NK-92 (cell line): ENCODE measurements around the gene TUBD1.
"Not testable (repeated sequence)": the region's sequence is repeated elsewhere in the genome, so short reads cannot be mapped to it uniquely, and the experiment has no call there.

Source experiments
- DNase-seq: peaks from one replicate; lab custom pipeline; 2025; ENCODE audit not compliant: unreplicated experiment; lab: John Stamatoyannopoulos, UW

Gene TUBD1, protein sequence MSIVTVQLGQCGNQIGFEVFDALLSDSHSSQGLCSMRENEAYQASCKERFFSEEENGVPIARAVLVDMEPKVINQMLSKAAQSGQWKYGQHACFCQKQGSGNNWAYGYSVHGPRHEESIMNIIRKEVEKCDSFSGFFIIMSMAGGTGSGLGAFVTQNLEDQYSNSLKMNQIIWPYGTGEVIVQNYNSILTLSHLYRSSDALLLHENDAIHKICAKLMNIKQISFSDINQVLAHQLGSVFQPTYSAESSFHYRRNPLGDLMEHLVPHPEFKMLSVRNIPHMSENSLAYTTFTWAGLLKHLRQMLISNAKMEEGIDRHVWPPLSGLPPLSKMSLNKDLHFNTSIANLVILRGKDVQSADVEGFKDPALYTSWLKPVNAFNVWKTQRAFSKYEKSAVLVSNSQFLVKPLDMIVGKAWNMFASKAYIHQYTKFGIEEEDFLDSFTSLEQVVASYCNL

DNA sequence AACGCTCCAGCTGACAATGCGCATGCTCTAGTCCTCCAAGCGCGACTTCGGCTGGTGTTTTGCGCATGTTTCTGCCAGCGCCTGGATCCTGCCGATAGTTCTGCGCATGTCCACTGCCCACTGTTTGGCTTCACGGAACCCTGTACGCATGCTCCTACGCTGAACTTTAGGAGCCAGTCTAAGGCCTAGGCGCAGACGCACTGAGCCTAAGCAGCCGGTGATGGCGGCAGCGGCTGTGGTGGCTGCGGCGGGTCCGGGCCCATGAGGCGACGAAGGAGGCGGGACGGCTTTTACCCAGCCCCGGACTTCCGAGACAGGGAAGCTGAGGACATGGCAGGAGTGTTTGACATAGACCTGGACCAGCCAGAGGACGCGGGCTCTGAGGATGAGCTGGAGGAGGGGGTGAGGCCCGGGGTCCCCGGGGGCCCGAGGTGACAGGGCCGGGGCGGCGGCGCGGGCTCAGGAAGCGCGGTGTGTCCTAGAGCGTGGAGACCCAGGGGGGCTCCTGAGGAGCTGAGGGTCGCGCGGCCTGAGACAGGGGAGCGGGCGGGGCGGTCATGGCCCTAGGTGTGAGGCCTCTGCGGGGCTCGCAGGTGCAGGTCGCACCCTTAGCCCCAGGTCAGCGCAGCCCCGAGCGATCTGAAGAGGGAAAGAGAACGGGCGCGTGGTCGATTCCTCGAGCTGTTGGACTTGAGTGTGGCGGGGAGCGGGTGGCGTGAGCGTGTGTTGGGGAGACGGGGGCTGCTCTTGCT lies at the start of gene TUBD1, which contains the start of gene RPS6KB1:
TUBD1 (minus strand) TSS at position 20 of the 752 bp plus-strand sequence. CDS start 1,941 bp downstream, outside the sequence.
RPS6KB1 (plus strand) TSS at position 198 of the 752 bp plus-strand sequence; CDS start at position 262, 64 bp downstream.
- peak; percentile 90 for DNase-seq

DNA sequence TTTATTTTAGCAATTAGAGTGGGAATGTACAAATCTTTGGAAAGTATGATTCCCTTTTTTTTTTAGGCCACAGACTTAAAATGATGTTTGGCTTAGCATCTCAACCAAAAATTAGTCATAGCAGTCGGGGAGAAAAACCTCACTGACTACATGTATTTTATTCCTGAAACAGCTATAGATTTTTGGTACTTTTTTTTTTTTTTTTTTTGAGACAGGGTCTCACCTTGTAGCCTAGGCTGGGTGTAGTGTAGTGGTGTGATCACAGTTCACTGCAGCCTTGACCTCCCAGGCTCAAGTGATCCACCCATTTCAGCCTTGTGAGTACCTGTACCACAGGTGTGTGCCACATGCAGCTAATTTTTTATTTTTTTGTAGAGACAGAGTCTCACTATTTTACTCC lies 48.4 kb upstream of the TUBD1 start:
- DNase-seq, result no peak

DNA sequence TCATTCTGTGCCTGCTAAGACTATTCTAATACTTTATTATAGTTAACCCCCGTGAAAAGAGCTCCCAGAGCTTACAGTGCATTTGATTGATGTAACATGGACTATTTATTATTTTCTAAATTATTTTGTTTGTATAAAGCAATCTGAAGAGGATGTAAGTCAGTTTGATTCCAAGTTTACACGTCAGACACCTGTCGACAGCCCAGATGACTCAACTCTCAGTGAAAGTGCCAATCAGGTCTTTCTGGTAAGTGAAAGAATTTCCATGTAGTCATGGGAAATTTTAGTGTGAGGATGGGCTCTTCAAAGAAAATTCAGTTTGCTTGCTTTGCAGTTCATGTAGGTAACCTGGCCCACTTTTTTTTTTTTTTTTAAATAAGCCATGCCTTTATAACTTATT lies 48.0 kb upstream of the TUBD1 start:
- not testable (repeated sequence) for DNase-seq

DNA sequence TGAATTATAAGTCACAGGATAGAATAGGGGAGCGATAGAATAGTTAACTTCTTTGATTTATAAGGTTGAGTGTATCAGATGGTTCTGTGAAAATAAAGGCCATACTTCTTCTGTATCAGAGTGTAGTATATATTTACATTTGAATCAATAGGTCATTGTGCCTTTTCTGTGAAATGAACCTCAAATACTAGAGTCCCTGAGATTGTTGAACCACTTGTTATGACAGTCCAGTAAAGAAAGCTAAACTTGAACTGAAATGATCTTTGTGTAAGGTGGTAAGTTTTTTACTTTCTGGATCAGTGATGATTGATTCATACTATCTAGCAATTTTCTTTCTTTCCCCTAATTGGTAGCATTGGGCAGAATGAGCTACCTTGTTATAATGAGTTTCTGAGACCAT lies 40.6 kb upstream of the TUBD1 start:
- DNase-seq, result not testable (repeated sequence)

DNA sequence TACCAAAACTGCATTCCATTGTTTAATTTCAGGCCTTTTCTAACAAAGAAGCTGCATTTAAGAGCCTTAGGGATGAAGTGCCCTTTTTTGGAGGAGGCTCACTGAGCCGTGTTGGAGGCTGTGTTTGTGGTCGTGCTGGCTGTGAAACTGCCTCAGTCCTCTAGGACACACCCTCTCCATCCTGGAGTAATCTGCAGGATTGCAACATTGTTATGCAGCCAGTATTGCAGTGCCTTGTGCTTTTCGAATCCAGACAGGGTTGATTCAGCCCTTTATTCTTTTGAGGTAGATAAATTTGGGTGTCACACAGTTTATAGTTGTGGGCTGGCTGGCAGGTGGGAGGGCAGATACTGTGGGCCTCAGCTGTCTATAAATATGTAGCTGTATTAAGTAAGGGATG lies 38.0 kb upstream of the TUBD1 start:
- not testable (repeated sequence) for DNase-seq

DNA sequence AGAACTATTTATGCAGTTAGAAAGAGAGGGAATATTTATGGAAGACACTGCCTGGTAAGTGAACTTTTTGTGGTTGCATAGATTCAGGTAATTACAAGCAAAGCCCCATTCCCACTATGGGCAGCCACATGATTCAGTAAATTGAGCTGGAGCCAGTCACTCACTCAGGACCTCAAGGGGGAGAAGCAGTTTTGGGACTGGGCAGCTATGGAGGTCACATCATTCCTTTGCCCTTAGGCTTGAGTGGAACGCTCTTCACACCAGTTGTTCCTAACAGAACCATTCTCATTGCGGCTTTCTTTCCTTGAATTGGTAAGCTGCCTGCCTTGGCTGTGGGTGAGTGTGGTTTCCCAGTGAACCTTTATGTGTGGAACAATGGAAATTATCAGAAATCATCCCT lies 37.4 kb upstream of the TUBD1 start:
- DNase-seq, result not testable (repeated sequence)

DNA sequence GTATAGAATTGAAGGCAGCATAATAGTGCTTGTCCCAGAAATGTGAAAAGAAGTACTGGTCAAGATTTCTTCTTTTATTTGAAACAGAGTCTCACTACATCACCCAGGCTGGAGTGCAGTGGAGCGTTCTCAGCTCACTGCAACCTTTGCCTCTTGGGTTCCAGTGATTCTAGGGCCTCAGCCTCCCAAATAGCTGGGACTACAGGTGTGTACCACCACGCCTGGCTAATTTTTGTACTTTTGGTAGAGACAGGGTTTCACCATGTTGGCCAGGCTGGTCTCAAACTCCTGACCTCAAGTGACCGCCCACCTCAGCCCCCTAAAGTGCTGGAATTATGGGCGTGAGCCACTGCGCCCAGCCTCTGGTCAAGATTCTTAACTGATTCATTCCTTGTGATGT lies 27.9 kb upstream of the TUBD1 start:
- not testable (repeated sequence) for DNase-seq

DNA sequence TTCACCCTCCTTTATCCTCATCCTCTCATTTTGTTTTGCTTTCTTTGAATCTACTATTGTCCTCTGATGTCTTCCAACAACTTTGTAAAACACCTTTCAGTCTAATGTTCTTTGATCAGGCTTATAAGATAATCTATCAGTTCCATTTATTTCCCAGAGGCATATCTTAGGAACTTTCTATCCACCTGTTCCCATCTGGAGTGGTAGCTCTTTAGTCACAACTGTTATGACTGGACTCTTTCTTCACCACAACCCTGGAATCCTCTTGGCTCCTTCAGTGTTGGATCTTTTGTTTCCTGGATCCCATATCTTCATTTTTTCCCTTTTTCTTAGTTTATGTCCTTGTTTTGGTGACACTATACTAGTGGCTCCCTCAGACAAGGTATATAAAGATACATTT lies 23.7 kb upstream of the TUBD1 start:
- DNase-seq, result no peak

DNA sequence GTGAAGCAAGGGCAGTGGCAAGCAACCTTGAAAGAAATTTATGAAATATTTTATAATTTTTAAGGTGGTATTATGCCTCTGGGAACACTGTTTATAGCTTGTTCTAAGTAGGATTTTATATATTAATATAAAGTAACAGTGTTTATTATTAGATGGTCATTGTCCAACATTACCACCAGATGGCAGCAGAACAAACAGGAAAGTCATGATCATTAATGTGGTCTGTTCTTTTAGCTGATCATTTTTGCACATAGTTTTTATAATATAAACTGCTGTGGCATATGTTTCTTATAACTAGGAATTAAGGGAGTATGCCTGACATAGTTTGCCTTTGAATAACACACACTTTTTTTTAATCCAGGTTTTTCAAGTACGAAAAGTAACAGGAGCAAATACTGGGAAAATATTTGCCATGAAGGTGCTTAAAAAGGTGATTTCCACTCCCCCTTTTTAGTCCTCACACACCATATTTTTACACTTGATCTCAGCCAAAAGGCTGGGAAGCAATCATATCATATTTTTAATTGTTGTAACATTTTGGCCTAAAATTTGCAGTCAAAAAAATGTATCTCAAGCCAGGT lies 21.6 kb upstream of the TUBD1 start:
- no peak for DNase-seq

DNA sequence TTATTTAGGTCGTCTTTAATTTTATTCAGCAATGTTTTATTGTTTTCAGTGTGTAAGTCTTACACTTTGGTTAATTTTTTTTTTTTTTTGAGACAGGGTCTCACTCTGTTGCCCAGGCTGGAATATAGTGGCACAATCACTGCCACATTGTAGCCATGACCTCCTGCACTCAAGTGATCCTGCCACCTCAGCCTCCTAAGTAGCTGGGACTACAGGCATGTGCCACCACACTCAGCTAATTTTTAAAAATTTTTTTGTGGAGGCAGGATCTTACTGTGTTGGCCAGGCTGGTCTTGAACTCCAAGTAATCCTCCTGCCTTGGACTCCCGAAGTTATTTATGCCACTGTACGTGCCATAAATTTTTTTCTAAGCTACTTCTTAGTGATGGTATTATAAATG lies 14.7 kb upstream of the TUBD1 start:
- no peak for DNase-seq

DNA sequence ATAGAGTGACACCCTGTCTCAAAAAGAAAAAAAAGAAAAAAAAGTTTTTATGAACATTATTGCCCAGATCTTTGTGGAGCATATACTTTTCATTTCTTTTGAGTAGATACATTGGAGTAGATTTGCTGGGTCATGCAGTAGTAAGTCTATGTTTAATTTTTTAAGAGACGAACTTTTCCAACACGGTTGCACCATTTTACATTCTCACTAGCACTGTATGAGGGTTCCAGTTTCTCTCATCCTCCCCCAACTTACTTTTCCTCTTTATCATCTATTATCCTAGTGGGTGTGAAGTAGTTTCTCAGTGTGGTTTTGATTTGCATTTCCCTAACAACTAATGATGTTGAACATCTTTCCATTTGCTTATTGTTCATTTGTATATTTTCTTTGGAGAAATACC lies 10.7 kb upstream of the TUBD1 start:
- no peak for DNase-seq

DNA sequence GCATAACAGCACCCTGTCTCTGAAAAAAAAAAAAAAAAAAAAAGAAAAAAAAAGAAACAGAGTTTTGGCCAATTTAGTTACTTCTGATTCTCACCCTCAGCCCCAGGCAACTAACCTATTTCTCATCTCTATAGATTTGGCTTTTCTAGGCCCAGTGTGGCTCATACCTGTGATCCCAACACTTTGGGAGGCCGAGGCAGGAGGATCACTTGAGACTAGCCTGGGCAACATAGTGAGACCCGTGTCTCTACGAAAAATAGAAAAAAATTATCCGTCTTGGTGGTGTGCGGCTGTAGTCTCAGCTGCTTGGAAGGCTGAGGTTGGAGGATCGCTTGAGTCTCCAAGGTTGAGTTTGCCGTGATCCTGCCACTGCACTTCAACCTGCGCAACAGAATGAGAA lies 8.9 kb upstream of the TUBD1 start:
- DNase-seq, result no peak

DNA sequence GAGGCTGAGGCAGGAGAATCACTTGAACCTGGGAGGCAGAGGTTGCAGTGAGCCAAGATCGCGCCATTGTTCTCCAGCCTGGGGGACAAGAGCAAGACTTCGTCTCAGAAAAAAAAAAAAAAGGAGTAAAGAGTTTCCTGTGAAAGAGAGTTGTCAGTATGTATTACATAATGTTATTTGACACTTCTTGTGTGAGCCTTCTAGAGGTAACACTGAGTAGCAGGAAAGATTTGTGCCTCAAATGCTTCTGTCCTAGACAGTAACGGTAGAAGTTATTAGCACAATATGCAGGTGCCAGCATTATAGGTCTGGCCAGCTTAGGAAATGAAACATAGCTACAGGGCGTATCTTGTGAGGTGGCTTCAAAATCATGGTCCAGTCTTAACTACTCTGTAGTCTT lies 6.4 kb upstream of the TUBD1 start:
- no peak for DNase-seq

DNA sequence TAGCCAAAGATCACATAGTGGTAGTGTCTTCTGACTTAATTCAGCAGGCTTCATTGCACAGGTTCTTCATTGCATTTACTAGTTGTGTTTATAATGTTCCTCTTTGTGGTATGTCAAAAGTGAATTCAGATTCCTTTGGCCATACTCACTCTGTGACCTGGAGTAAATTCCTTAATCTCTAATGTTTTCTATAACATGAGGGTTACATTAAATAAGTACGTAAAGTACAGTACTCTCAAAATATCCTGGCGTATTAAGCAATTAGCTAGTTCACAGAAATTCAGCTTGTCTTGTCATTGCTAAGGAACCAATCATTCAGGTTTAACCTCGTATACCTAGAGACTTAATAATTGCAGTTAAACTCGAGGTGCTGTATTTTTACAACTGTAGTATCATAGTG lies 4.3 kb upstream of the TUBD1 start:
- no peak for DNase-seq

DNA sequence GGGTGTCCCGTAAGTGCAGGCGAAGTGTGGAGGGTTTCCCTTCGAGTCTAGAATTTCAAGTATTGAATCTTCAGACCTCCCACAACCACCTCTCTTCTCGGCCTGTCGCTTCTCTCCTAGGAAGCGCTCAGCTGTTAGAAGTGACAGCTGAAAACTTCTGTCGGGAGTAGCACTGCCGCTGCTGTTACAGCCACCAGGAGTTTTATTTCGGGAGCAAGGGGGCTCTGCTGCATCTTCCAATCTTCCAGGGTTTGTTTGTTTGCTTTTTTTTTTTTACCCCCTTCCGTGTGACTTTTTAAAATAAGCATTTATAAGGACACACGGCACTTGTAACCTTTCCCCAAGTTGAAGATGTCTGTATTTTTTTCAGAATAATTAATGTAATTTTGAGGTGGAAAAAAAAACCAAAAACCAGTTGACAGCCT lies 945 bp upstream of the TUBD1 start:
- DNase-seq, result no peak

DNA sequence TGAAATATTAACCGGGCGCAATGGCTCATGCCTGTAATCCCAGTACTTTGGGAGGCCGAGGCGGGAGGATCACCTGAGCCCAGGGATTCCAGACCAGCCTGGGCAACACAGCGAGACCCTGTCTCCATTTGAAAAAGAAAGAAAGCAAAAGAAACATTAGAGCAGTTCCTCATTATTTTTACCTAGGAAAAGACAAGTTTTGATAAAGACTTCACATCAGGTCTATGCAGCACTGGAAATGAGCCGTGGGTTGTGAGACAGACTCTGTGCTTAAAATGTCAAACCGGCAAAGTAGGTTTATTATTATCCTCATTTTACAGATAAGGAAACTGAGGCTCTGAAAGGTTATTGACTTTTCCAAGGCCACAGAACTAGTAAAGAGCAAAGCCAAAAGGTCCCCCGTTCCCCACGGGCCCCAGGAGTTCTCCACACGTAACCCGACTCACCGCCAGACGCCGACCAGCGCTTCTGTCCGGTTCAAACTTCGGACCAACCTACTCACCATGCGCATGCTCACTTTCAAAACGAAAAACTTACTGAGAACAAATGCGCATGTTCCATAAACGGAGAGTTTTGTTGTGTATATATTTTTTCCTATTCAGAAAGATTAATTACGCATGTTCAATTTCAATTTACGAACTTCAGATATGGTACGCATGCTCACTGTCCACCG lies 356 bp downstream of the TUBD1 start:
- DNase-seq, result no peak

DNA sequence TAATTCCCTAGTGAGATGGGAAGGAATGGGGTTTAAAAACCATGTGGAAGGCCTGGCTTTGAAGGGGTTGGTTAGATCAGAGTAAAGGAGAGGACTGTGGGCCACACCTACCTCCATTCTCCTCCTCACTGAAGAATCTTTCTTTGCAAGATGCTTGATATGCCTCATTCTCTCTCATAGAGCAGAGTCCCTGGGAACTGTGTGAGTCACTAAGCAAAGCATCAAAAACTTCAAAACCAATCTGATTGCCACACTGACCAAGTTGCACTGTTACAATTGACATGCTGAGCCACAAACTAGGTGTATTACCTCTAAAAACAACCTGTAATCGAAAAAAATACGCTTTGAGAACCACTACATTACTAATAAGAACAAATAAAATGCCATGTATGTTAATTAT lies 2.0 kb downstream of the TUBD1 start:
- no peak for DNase-seq

DNA sequence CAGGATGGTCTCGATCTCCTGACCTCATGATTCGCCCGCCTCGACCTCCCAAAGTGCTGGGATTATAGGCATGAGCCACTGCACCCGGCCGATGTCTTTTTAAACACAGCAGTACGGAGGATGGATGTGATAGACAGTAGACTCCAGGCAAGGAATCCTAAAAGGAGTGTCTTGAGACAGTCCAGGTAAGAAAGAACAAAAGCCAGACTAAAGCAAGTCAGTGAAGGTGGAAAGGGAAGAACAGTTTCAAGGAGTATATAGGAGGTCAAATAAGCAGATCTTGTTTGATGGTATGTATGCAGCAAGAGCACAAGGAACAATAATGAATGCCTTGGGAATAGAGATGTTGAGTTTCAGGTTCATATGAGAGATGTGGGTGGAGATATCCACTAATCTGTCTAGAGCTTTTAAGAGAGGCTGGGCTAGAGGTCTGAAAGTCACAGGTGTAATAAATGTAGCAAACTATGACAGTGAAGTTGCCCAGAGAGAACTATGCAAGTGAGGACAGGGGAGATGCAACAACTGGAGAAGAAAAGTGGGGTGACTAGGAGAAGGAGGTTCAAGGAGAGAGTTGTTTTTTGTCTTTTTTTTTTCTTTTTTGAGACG lies 4.5 kb downstream of the TUBD1 start:
- no peak for DNase-seq

DNA sequence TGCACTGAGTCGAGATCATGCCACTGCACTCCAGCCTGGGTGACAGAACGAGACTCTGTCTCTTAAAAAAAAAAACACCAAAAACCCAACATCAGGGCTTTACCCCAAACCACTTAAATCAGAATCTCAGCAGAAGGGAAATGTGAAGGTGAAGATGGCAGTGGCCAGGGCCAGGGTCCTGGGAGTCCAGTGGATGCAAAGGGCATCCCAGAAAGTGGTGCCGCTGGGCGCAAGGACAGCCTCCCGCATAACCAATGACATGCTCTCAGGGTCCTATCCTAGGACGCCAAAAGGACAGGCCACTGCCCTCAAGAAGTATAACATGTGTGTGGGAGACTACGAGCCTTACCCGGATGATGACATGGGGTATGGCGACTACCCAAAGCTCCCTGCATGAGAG lies 7.9 kb downstream of the TUBD1 start:
- DNase-seq, result no peak

DNA sequence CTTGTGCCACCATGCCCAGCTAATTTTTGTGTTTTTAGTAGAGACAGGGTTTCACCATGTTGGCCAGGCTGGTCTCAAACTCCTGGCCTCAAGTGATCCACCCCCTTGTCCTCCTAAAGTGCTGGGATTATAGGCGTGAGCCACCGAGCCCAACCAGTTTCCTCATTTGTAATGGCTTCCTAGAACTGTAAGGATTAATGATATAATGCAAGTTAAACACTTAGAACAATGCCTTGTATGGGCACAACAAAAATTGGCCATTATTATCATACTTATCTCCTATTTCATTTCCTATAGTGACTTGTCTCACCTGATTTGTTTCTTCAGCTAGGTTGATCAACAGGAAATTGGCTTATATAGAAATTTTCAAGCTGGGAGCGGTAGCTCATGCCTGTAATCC lies 14.1 kb downstream of the TUBD1 start:
- no peak for DNase-seq

DNA sequence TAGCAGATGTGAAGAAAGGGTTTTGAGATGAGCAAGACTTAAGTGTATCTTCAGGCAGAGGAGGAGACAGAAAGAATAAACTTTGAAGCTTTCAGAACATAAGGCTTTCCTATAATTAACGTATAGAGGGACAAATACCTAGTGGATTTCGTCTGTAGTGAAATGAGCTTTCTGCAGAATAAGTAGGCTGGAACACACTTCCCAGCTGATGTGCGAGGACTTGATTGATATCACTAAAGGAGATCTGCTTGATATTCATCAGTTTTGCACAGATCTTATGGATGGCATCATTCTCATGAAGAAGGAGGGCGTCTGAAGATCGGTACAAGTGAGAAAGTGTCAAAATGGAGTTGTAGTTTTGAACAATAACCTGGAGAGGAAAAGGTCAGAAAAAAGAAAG lies 14.8 kb downstream of the TUBD1 start:
- DNase-seq, result no peak
